Frontal cortex (tissue), 4 donors: ENCODE results near the gene PPP3CA. TPM values are rescaled to one million over a fixed set of nuclear protein-coding genes. Genes with fewer than 3 reads are reported as not detected.

ENCODE experiments used
- DNase-seq, 2 donors: peaks; one replicate each; pipeline ENCODE4 v3.0.0; 2012; ENCODE audit warnings: low spot score in 2 of 2
- FAIRE-seq: peaks from 2 replicates; lab custom pipeline; 2012; peaks lifted over from hg19 to GRCh38; lab: Jason Lieb, UNC
- total RNA-seq: library from RNA; depleted of rRNA; stranded (reverse); fragments of >200 nt; gene quantifications from one replicate; pipeline ENCODE4 v1.2.3, GENCODE V29; 2014
- donor health status: control.
- donor health status: control.
- donor health status: control.

Gene PPP3CA
- total RNA-seq: 196 TPM

DNA sequence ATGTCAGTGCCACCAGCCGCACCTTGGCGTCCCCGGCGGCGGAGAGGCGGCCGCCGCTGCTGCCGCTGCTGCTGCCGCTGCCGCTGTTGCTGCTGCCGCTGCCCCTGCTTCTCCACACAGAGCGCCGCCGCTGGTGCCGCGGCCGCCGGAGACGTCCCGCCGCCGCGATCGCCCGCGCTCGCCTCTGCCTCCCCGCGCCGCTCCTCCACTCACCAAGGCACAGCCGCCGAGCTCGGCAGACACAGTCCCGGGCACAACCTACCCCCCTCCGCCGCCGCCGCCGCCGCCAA lies at the start of gene PPP3CA:
PPP3CA (minus strand) TSS at position 260 of the 290 bp plus-strand sequence.
- no peak for DNase-seq
- no peak for FAIRE-seq

- no peak for FAIRE-seq
- no peak for DNase-seq
Observed at GRCh38 chr4:101393256-101393655, 45.9 kb upstream of the PPP3CA start.

- DNase-seq (no peak), FAIRE-seq (no peak)
Observed at GRCh38 chr4:101370663-101371210, 23.4 kb upstream of the PPP3CA start.

GRCh38 chr4:101367201-101367600 lies 19.9 kb upstream of the PPP3CA start:
- DNase-seq: no peak

DNA sequence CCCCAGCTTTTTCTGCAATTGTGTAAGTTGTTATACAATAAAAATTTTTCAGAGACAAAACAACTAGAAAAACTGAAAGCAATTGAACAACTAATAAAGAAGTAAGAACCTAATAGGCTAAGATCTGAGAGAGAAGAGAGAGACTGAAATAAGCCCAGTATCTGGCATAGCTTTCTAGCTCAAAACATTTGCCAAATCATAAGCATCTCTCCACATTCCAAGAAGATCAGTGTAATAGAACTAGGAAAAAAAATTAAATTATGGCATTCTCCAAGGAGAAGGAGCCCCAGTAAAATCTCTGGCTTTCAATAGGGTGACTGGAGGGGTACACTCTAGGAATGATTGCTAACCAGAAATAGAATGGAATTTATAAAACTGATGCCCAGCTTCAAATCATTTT lies 19.0 kb upstream of the PPP3CA start:
- no peak for FAIRE-seq

More at GRCh38 chr4:101367201-101367600, 19.9 kb upstream of the PPP3CA start:
- FAIRE-seq: no peak

DNA sequence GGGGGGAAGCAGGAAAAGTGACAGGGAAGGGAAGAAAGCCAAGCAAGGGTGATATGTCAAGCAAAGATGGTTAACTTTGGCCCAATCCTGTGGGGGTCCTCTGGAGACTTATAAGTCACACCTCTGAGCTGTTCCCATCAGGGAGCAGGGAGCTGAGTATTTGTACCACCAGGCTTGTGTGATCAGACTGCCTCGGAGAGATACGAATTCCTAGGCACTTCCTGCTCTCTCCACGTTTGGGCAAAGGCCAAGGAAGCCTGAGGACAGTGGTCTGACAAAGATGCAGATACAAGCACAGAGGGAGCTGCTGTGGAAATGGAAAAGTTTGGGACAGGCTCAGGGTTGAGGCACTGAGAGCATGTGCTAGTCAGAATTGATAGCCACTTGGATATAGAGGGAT lies 10.4 kb upstream of the PPP3CA start:
- FAIRE-seq: no peak

More for the DNA sequence above, 19.0 kb upstream of the PPP3CA start:
- DNase-seq: no peak

DNA sequence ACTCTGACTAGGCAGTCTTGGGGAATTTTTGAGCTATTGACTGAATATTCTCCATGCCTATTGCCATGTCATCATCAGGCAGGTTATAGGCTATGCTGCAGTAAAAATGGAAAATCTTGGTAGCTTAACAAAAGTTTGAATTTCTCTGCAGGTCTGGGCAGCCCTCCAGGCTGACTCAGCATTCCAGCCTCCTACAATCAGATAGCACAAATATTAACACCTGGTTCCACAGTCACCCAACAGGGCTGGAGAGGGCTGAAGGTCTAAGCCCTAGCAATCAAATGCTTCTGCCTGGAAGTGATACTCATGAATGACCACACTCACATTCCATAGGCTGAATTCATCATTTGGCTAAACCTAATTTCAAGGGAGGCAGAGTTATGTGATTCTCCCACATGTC lies 9.6 kb upstream of the PPP3CA start:
- no peak for DNase-seq
- no peak for FAIRE-seq

More for the DNA sequence above, 10.4 kb upstream of the PPP3CA start:
- no peak for DNase-seq

DNA sequence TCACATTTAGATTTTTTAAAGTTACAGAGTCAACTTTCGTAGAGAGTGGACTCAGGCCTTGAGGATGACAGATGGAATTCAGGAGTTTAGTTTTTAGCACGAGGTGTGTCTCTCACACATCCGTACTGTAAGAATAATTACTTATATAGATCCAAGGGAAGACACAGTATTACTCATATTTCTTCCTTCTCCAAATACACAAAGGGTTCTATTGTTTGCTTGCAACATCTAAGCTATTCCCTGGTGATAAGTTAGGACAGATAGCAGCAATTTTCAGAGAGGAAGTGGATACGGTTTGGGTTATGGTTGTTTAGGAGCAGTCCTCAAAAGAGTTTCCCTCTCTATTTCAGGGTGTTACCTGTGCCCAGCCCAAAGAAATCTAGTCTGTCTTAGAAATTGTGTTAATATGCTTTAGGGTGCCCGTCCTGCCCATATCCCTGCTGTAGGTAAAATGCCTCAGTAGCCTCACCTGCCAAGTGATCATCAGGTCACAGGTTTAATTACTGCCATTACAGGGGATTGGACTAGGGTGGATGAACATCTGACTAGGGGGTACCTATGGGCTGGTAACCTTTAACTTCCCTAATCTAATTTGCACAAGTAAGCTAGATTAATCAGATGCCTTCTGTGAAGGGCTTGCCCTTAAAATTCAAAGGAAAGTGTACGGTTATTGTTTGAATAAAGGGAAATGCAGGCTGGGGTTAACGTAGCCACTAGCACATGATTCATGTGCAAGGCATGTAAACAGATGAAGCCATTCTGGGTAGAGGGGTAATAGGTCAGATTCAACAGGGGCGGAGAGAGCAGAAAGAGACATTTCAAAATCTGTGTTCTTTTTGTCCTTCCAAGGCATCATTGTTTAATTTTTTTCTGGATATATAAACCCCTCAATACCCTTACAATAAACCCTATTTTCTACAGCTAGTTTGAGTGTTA lies 8.7 kb upstream of the PPP3CA start:
- no peak for FAIRE-seq
- no peak for DNase-seq

GRCh38 chr4:101355246-101355645 lies 7.9 kb upstream of the PPP3CA start:
- DNase-seq (no peak), FAIRE-seq (no peak)

GRCh38 chr4:101349801-101350064 lies 2.4 kb upstream of the PPP3CA start:
- DNase-seq (no peak), FAIRE-seq (no peak)

- FAIRE-seq (no peak), DNase-seq (no peak)
Observed at GRCh38 chr4:101348995-101349800, 1.9 kb upstream of the PPP3CA start.

DNA sequence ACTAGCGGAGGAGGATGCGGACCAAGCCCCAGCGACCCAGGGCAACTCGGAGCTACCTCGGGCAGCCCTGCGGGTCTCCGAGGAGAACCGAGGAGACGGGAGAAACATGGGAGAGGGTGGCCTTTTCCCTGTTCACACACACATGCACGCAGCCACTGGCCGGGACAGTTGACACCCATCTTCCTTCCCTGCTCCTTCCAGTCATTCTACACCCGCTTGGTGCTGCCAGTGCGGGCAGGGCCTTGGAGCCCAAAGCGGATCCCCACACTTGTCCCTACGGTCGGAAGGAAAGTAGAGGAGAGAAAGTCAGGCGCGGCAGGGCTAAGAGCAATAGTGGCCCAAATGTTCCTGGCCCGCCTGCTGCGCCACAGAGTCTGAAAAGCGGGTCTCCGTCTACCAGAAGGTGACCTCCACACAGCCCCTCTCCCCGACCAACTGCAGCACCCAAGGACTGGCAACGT lies 1.1 kb upstream of the PPP3CA start:
- DNase-seq: no peak
- FAIRE-seq: no peak

- no peak for FAIRE-seq
Observed at GRCh38 chr4:101347557-101348366, 436 bp upstream of the PPP3CA start.

DNA sequence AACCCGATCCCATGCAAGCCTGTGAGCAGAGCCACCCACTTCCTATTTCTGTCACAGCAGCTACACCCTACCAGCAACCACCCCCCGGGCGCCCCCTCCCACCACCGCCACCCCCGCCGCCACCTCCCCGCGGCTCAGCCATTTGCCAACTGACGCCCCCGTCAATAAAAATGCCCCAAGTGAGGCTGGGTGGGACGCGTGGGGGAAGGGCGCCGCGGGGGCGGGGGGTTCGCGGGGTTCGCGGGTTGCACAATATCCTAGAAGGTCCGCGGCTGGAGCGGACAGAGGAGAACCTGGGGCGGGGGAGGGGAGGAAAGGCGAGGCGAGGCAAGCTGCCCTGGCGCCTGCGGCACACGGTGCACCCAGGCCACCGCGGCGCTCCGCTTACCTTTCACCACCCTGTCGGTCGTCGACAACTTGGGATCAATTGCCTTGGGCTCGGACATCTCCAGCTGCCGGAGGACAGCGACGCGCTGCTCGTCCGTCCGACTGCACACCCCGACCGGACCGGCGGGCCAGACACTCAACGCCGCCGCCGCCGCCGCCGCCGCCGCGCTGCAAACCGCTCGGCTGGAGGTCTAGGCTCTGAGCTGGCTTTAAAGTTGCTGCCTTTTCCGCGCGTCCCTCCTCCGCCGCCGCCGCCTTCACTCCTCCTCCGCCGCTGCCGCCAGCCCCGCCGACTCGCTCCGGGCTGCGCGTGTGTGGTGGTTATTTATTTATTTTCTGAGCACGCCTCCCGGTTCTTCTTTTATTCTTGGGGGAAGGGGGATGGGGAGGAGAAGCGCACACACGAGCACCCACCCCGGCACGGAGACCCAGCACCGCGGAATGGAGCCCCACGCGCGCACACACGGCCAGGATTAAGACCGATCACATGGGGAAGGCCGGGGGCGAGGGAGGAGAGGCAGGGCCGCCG lies 717 bp downstream of the PPP3CA start:
- FAIRE-seq (no peak), DNase-seq (peak; percentile 39 to 62)

More at GRCh38 chr4:101347557-101348366, 436 bp upstream of the PPP3CA start:
- peak; percentile 96 to 98 for DNase-seq

DNA sequence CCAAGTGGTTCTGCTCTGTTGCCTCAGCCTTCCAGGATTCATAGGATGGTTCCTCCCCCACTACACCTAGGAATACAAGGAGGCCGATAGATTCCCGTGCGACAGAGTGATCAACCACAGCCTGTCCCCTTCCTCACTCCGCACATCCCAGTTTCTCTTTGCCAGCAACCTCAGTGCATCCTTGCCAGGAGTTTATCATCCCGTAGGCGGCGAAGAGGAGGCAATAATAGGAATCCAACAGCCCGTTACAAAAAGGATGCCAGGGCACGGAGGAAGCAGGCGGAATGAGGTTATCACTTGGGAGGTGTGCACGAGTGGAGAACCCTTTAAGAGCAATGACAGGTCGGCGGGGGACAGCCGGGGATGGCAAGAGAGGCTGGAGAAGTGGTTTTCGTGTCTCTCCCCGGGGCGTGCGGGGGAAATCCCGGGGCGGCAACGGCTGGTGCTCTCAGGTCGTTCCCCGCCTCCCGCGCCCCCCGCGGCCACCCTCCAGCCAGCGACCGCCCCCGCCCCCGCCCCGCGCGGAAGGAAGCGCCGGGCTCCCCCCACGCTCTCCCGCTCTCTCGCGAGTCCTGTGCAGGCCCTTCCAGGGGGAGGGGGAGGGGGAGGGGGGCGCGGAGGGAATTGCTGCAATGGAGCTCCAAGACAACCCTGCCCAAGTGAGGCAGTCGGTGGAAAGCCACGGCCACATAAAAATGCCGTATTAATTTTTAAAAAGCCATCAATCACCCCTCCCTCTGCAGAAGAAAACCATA lies 1.6 kb downstream of the PPP3CA start:
- no peak for FAIRE-seq
- peak; percentile 58 to 65 for DNase-seq

GRCh38 chr4:101345271-101345595 lies 2.1 kb downstream of the PPP3CA start:
- DNase-seq: peak in 1 of 2 donors; percentile 21
- no peak for FAIRE-seq

DNA sequence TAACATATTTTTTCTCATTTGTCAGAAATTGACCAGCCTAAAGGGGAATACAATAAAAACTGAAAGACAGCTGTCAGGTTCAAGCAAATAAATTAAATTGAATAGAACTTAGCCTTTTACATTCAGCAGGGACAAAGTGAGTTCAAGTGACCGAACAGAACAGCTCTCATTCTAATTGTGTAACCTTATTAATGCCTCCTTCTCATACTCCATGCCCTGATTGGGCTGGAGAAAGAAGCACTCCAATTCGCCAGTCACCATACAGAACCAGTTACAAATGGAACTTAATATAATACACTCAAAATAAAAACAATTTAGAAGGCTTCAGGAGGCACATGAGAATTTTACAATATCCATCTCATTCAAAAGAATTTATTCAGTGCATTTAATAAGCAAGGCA lies 8.0 kb downstream of the PPP3CA start:
- FAIRE-seq (no peak), DNase-seq (no peak)

DNA sequence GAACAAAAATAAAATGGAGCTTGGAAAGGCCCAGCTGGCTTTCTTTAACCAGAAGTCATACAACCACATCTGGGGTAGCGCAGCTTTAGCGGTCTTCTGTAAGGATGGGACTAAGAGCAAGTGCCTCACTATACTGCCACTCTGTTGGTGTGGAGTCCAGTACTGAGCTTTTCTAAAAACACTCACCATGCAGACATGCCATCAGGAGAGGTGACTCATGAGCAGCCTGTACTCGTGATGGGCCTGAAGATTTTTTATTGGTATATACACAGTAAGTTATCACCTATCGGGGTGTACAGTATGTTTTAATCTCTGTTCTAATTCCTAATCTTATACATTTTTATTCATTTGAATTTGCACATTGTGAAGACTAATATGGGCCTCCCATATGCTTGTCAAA lies 9.6 kb downstream of the PPP3CA start:
- no peak for DNase-seq
- no peak for FAIRE-seq
